HT1080 (cell line): ENCODE data around the gene RAD51C. TPM values are rescaled to one million over a fixed set of nuclear protein-coding genes. Genes with fewer than 3 reads are reported as not detected.
"Not testable (repeated sequence)": the region's sequence is repeated elsewhere in the genome, so short reads cannot be mapped to it uniquely, and the experiment has no call there.

ENCODE experiments used
- DNase-seq: peaks from one replicate; pipeline ENCODE4 v3.0.0-alpha.2; 2015; ENCODE audit warnings: low read depth
- total RNA-seq: library from RNA; depleted of rRNA; stranded (reverse); fragments of >200 nt; shearing (Covaris generic); gene quantifications from 2 replicates; pipeline ENCODE4 v1.2.3, GENCODE V29; 2014

RAD51C gene
- total RNA-seq, 1 experiment from 2014 or later: 78.1 TPM

DNA sequence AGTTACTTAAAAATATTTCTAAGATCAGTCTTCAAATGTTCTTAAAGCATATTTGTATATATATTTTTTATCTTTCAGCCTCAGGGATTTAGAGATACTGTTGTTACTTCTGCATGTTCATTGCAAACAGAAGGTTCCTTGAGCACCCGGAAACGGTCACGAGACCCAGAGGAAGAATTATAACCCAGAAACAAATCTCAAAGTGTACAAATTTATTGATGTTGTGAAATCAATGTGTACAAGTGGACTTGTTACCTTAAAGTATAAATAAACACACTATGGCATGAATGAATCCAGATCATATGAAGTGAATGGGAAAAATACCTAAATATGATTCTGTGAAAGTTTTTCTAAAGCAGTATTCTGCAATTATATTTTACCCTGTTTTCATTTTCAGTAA, 41.6 kb downstream of the RAD51C start:
- no peak for DNase-seq

GRCh38 chr17:58734811-58735210, 42.4 kb downstream of the RAD51C start:
- DNase-seq: no peak

- peak; percentile 1 for DNase-seq
These were observed 48.8 kb downstream of the RAD51C start for GRCh38 chr17:58741121-58741625.

DNA sequence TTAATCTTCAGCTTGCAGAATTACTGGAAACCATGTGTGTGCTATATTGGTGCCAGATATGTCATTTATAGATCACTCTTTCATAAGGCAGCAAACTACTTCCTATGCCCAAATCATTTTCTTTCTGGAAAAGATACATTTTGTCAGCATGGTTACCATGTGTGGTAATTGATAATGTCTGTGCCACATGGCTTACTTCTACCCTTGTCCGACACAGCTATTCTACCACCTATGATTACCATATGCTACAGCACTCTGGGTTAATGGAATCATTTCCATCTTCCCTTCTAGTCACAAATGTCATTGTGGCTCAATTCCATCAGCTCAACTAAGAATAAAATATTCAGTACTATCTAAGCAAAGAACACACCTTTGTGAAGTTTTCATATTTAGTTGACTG, 55.3 kb downstream of the RAD51C start:
- no peak for DNase-seq

GRCh38 chr17:58749627-58750026, 57.2 kb downstream of the RAD51C start:
- not testable (repeated sequence) for DNase-seq

GRCh38 chr17:58753026-58753425, 60.6 kb downstream of the RAD51C start:
- no peak for DNase-seq

DNA sequence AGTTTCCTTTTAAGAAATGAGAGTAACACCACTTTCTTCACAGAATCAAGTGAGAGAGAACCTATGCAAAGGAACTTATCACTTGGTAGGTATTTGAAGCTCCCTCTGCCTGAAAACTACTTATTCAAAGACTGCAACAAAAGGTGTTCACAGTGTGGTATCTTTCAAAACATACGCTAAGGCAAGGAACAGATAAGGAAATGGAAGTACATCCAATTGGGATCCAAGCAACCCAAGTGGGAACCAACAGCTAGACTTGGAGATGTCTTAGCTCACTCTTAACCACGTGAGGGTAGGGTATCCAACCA, 62.8 kb downstream of the RAD51C start:
- DNase-seq: no peak

- DNase-seq: peak; percentile 64
These were observed 63.3 kb downstream of the RAD51C start, which contains the start of gene PPM1E for GRCh38 chr17:58755577-58756245. TSS of gene PPM1E (plus strand) at chr17:58755854.

- peak; percentile 0 for DNase-seq
These were observed 64.1 kb downstream of the RAD51C start for GRCh38 chr17:58756246-58757161.

DNA sequence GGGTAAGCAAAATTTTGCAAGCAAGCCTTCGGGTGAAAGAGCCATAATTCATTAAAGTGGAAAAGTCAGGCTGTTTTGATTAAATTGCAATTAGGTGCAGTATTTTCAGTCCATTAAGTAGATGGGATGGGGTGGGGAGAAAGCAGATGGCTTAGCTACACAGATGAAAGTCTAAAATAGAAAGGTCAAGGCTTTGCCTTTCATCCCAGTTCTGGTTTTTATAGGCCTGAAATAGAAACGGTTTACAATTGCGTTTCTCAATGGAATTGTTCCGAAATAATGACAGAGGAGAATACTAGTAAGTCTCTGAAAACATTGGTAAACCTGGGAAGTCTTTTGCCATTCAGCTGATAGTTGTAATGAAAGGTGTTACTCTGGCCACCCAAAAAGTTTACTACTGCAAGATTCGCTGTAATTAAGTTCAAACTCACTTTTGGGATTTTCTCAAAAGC, 64.8 kb downstream of the RAD51C start:
- no peak for DNase-seq

DNA sequence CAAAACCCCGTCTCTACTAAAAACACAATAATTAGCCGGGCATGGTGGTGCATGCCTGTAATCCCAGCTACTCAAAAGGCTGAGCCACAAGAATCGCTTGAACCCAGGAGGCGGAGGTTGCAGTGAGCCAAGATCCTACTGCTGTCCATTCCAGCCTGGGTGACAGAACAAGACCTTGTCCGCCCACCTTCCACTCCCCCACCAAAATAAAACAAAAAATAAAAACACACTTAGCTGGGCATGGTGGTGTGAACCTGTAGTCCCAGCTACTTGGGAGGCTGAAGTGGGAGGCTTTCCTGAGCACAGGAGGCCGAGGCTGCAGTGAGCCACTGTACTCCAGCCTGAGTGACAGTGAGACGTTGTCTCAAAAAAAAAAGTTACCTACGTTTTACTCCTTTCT, 66.5 kb downstream of the RAD51C start:
- no peak for DNase-seq

GRCh38 chr17:58759522-58759921, 67.1 kb downstream of the RAD51C start:
- no peak for DNase-seq

DNA sequence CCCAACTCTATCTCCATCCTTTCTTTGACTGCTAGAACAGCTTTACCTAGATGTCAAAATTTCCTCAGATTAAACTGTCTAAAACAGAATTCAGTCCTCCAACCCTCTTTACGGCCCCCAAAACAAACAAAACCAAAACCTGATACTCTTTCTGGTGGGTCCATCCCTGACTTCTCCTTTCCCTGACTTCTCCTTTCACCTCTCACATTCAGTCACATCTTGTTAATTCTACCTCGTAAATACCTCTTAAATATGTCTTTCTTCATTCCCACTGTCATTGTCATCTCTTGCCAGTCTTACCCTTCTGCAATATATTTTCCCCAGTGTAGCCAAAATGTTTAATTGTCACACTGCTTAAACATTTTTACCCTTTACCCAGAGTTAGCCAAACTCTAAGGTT, 67.8 kb downstream of the RAD51C start:
- DNase-seq: no peak

GRCh38 chr17:58763263-58763662, 70.9 kb downstream of the RAD51C start:
- DNase-seq: no peak

DNA sequence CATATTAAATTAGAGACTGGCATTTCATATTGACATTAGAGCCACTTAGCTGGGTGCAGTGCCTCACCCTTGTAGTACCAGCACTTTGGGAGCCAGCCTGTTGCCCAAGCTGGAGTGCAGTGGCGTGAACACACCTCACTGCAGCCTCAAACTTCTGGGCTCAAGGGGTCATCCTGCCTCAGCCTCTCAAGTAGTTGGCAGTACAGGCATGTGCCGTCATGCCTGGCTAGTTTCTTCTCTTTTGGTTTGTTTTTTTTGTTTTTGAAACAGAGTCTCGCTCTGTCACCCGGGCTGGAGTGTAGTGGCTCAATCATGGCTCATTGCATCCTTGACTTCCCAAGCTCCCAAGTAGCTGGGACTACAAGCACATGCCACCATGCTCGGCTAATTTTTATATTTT, 72.0 kb downstream of the RAD51C start:
- no peak for DNase-seq

- not testable (repeated sequence) for DNase-seq
These were observed 86.1 kb downstream of the RAD51C start for GRCh38 chr17:58778482-58778881.

GRCh38 chr17:58779446-58779845, 87.0 kb downstream of the RAD51C start:
- DNase-seq: no peak

GRCh38 chr17:58783380-58783779, 91.0 kb downstream of the RAD51C start:
- no peak for DNase-seq

DNA sequence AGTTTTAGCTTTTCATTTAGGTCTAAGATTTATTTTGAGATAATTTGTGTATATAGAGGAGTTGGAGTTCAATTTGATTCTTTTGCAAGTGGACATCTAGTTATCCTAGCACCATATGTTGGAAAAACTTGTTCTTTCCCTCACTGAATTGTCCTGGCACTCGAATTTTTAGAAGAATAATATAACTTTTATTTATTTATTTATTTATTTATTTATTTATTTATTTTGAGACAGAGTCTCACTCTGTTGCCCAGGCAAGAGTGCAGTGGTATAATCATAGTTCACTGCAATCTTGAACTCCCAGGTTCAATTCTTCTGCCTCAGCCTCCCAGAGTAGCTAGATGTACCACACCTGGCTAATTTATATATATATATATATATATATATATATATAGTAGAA, 92.7 kb downstream of the RAD51C start:
- no peak for DNase-seq
